Sigmoid colon (tissue), 7 donors: ENCODE measurements around the gene TIAM1. TPM values are rescaled to one million over a fixed set of nuclear protein-coding genes. Genes with fewer than 3 reads are reported as not detected.

Experiments used
- DNase-seq: peaks from one replicate; pipeline ENCODE4 v3.0.0-alpha.2; 2019
- H3K27ac ChIP-seq, 4 donors: fragments of 200-600 bp; sonication (generic); one replicate each; pipeline ENCODE4 v1.5.1; 2016 to 2019; ENCODE audit warnings: mild to moderate bottlenecking in 1 of 4
- H3K27me3 ChIP-seq, 3 donors: fragments of 200-600 bp; sonication (generic); one replicate each; pipeline ENCODE4 v1.5.1; 2019; ENCODE audit warnings: mild to moderate bottlenecking in 1 of 3
- H3K36me3 ChIP-seq, 4 donors: fragments of 200-600 bp; sonication (generic); one replicate each; pipeline ENCODE4 v1.5.1; 2016 to 2019
- H3K4me1 ChIP-seq, 4 donors: fragments of 200-600 bp; sonication (generic); one replicate each; pipeline ENCODE4 v1.5.1; 2017 to 2019
- H3K4me3 ChIP-seq, 4 donors: fragments of 200-600 bp; sonication (generic); one replicate each; pipeline ENCODE4 v1.5.1; 2017 to 2019; ENCODE audit warnings: mild to moderate bottlenecking in 2 of 4, moderate library complexity in 1 of 4
- H3K9me3 ChIP-seq, 4 donors: fragments of 200-600 bp in 3 of 4; sonication (generic) in 3 of 4; one replicate each; pipeline versions ENCODE4 v1.5.1 to v1.6.1; 2013 to 2019
- CTCF ChIP-seq, 4 experiments: fragments of 450-650 bp in 3 of 4; fragments of 200-600 bp in 1 of 4; IDR thresholded peaks; one replicate each; pipeline ENCODE4 v1.5.1; 2016 to 2019; ENCODE audit warnings: antibody characterized with exemption in 4 of 4, mild to moderate bottlenecking in 3 of 4, moderate library complexity in 2 of 4
- EP300 ChIP-seq, 4 donors: sonication (generic); formaldehyde crosslinking; IDR thresholded peaks; one replicate each; pipeline ENCODE4 v1.6.1; 2017; ENCODE audit warnings: antibody characterized with exemption in 4 of 4
- POLR2A ChIP-seq, 2 donors: fragments of 450-650 bp; IDR thresholded peaks; one replicate each; pipeline ENCODE4 v1.6.1; 2016; ENCODE audit warnings: antibody characterized with exemption in 2 of 2, mild to moderate bottlenecking in 2 of 2, moderate library complexity in 2 of 2
- POLR2AphosphoS5 ChIP-seq, 4 donors: sonication (generic); formaldehyde crosslinking; IDR thresholded peaks; one replicate each; pipeline ENCODE4 v1.6.1; 2017; ENCODE audit warnings: antibody characterized with exemption in 4 of 4
- WGBS, 2 donors: extraction: QIAGEN DNeasy Blood & Tissue Kit; methylation state at CpG; one replicate each; pipeline ENCODE4 v1.1.7; 2013; 5-methylcytosine and 5-hydroxymethylcytosine counted together
- intact Hi-C: fragments of 100-400 bp; cut with DNase I; formaldehyde crosslinking; loops from one replicate; pipeline ENCODE4 v1.15.1; 2023
- polyA plus RNA-seq, 3 donors: library from polyadenylated mRNA; stranded (reverse); fragments of 200-250 nt; gene quantifications; one replicate each; pipeline ENCODE4 v1.2.3, GENCODE V29; 2013
- total RNA-seq, 4 donors: library from RNA; depleted of rRNA; stranded (reverse); fragments of >200 nt; gene quantifications; one replicate each; pipeline ENCODE4 v1.1.0, GENCODE V29; 2016
- donor health status: healthy with polysubstance abuse.
- donor health status: Bipolar disorder and iron deficiency.
- donor health status: healthy.

TIAM1 gene
- total and polyA plus RNA-seq, 7 donors, result 1.2 to 20.5 (median 8.6) TPM

- intact Hi-C loops, result no loop called here
- TF ChIP-seq EP300 (IDR thresholded peaks at IDR 0.05) (no peak), POLR2A (IDR thresholded peaks at IDR 0.05) (no peak), CTCF (IDR thresholded peaks at IDR 0.05) (no peak), POLR2AphosphoS5 (IDR thresholded peaks at IDR 0.05) (no peak)
- no peaks in the 10 kb centered on the region for H3K27me3 ChIP-seq
- no peaks in the 10 kb centered on the region for H3K4me1 ChIP-seq
- no peaks in the 10 kb centered on the region for H3K36me3 ChIP-seq
- 79 to 86% methylated on average over 6 of the region's 6 CpGs for WGBS, 2 donors
- H3K4me3 ChIP-seq, result no peak overlapping the region
- no peak for DNase-seq
- no peak overlapping the region for H3K27ac ChIP-seq
- no peaks in the 10 kb centered on the region for H3K9me3 ChIP-seq
These were observed 45.3 kb downstream of the TIAM1 start for GRCh38 chr21:31298618-31299269.

DNA sequence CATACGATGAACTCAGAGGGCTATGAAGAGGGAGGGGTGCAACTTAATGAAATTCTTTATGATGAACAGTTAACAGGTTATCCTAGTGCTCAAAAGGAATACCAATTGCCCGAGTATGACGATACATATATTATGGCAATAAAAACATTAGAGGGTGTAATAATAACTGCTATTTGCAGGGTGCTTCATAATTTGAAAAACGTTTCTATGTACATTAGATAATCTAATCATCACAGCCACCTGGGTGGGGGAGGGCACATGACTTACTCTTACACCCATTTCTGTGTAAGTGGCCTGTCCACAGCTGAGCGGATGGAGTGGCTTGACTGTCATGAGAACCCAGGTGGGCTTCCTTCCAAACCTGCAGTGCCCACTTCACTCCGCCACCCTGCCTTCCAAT is 46.3 kb downstream of the TIAM1 start:
- no peak for TF ChIP-seq POLR2AphosphoS5 (IDR thresholded peaks at IDR 0.05)
- no peak for TF ChIP-seq CTCF (IDR thresholded peaks at IDR 0.05)
- TF ChIP-seq EP300 (IDR thresholded peaks at IDR 0.05), result no peak
- TF ChIP-seq POLR2A (IDR thresholded peaks at IDR 0.05), result no peak
- Histone ChIP-seq H3K4me1 (no peaks in the 10 kb centered on the region), H3K9me3 (no peaks in the 10 kb centered on the region), H3K4me3 (no peak overlapping the region), H3K27ac (no peak overlapping the region), H3K36me3 (no peaks in the 10 kb centered on the region), H3K27me3 (no peaks in the 10 kb centered on the region)
- no peak for DNase-seq
- WGBS, 2 donors, result 64 to 88% methylated on average over 6 of the region's 6 CpGs
- intact Hi-C loops, result no loop called here

GRCh38 chr21:31295676-31296075 is 48.4 kb downstream of the TIAM1 start:
- intact Hi-C loops, result no loop called here
- Histone ChIP-seq H3K4me3 (no peak overlapping the region), H3K27ac (no peak overlapping the region), H3K4me1 (no peaks in the 10 kb centered on the region), H3K9me3 (no peaks in the 10 kb centered on the region), H3K27me3 (no peaks in the 10 kb centered on the region), H3K36me3 (no peaks in the 10 kb centered on the region)
- DNase-seq, result no peak
- TF ChIP-seq POLR2AphosphoS5 (IDR thresholded peaks at IDR 0.05) (no peak), EP300 (IDR thresholded peaks at IDR 0.05) (no peak), POLR2A (IDR thresholded peaks at IDR 0.05) (no peak), CTCF (IDR thresholded peaks at IDR 0.05) (no peak)
- WGBS, 2 donors, result 95 to 96% methylated on average over 11 of the region's 11 CpGs

DNA sequence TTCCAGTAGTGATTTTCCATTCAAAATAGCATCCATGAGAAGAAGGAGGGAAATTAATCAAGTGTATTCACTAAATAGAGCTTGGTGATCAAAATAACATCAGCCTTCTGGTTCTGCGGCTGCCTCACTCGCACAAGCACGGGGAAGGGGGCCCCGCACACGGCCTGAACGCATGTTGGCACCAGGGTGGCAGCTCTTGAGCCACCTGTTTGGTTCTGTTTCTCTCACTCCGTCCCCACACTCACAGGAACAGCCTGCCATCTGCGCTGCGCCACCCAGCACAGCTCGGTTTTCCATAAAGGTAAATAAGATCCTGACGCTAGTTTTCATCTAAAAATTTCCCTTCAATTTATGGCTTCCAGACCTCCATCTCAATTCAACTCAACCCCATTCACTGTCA is 49.4 kb downstream of the TIAM1 start:
- Histone ChIP-seq H3K4me1 (no peaks in the 10 kb centered on the region), H3K27me3 (no peaks in the 10 kb centered on the region), H3K27ac (no peak overlapping the region), H3K4me3 (no peak overlapping the region), H3K36me3 (no peaks in the 10 kb centered on the region), H3K9me3 (no peaks in the 10 kb centered on the region)
- 96 to 97% methylated on average over 11 of the region's 11 CpGs for WGBS, 2 donors
- TF ChIP-seq POLR2AphosphoS5 (IDR thresholded peaks at IDR 0.05) (no peak), EP300 (IDR thresholded peaks at IDR 0.05) (no peak), CTCF (IDR thresholded peaks at IDR 0.05) (no peak), POLR2A (IDR thresholded peaks at IDR 0.05) (no peak)
- DNase-seq, result no peak
- intact Hi-C loops, result no loop called here

DNA sequence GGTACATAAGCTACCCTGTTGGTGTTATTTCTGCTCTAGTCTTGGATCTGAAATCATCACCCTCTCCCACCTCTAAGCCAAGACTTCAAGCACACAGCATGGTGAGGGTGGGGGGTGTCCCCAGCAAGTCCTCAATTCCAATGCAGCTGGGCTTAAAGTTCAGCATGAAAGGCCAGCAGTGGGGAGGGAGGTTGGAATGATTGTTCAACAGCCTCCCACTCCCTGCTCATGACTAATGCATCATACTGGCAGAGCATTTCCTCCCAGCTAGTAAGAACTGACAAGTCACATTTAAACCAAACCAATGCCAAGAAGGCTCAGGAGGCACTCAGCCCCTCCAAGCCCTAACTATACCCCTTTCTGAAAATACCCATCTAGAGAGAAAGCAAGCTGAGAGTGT is 50.1 kb downstream of the TIAM1 start:
- no peaks in the 10 kb centered on the region for H3K36me3 ChIP-seq
- H3K4me1 ChIP-seq, result no peaks in the 10 kb centered on the region
- no peak overlapping the region for H3K27ac ChIP-seq
- TF ChIP-seq POLR2A (IDR thresholded peaks at IDR 0.05) (no peak), EP300 (IDR thresholded peaks at IDR 0.05) (no peak), CTCF (IDR thresholded peaks at IDR 0.05) (no peak), POLR2AphosphoS5 (IDR thresholded peaks at IDR 0.05) (no peak)
- H3K4me3 ChIP-seq, result no peak overlapping the region
- intact Hi-C loops, result no loop called here
- no peak for DNase-seq
- no peaks in the 10 kb centered on the region for H3K27me3 ChIP-seq
- no peaks in the 10 kb centered on the region for H3K9me3 ChIP-seq
